ENCODE measurements around the gene SYNDIG1.

GRCh38 chr20:24662752-24663365 is 193.4 kb downstream of the SYNDIG1 start:
- no peak for TF ChIP-seq EZH2 (IDR thresholded peaks at IDR 0.05; ENCODE audit: insufficient read depth, low read length)
- TF ChIP-seq CTCF (IDR thresholded peaks at IDR 0.05; ENCODE audit: insufficient read depth, low read depth, low read length) = no peak

Data from astrocyte (in vitro differentiated cells and primary cell).